Neutrophil (primary cell): Measurements from ENCODE around the gene ZAR1.

Experiments used
- H3K27ac ChIP-seq: fragments of 200-600 bp; sonication (generic); 2 replicates; pipeline ENCODE4 v1.5.1; 2016; ENCODE audit warnings: mild to moderate bottlenecking, moderate library complexity
- H3K27me3 ChIP-seq: fragments of 200-600 bp; sonication (generic); 2 replicates; pipeline ENCODE4 v1.6.0; 2016; ENCODE audit warnings: mild to moderate bottlenecking
- H3K36me3 ChIP-seq: fragments of 200-600 bp; sonication (generic); 2 replicates; pipeline ENCODE4 v1.5.1; 2017
- H3K4me1 ChIP-seq, 2 experiments: fragments of 200-600 bp in 1 of 2; sonication (generic) in 1 of 2; 1 replicate in 1 of 2; 2 replicates in 1 of 2; pipeline versions ENCODE4 v1.5.1 to v1.6.1; 2013 to 2016; ENCODE audit warnings: low read depth in 1 of 2, low read length in 1 of 2, mild to moderate bottlenecking in 1 of 2, moderate library complexity in 1 of 2; ENCODE audit not compliant: control insufficient read depth in 1 of 2, insufficient read depth in 1 of 2
- H3K4me3 ChIP-seq, 2 experiments: fragments of 200-600 bp in 1 of 2; sonication (generic) in 1 of 2; 1 replicate in 1 of 2; 2 replicates in 1 of 2; pipeline ENCODE4 v1.5.1; 2013 to 2016; ENCODE audit warnings: low read depth in 1 of 2, low read length in 1 of 2, mild to moderate bottlenecking in 1 of 2, moderate library complexity in 1 of 2
- H3K9me3 ChIP-seq: fragments of 200-600 bp; sonication (generic); 2 replicates; pipeline ENCODE4 v1.5.1; 2016
- CTCF ChIP-seq: fragments of 200-600 bp; sonication (generic); IDR thresholded peaks from 2 replicates; pipeline ENCODE4 v1.5.1; 2016; ENCODE audit warnings: antibody characterized with exemption

Gene ZAR1

GRCh38 chr4:48483006-48483776 lies 6.9 kb upstream of the ZAR1 start, which contains the start of gene SLC10A4:
Gene SLC10A4, plus strand, starts transcription at chr4:48483343. Its CDS starts 219 bp downstream, at chr4:48483562.
- Histone ChIP-seq H3K27me3 (peaks cover 100% of the 10 kb centered on the region), H3K4me3 (peak within 1 kb of the TSS; percentile 12 to 36), H3K4me1 (peaks cover 16 to 22% of the 10 kb centered on the region in 2 experiments), H3K9me3 (no peaks in the 10 kb centered on the region), H3K36me3 (no peaks in the 10 kb centered on the region), H3K27ac (no peak within 1 kb of the TSS)
- TF ChIP-seq CTCF = no peak

- Histone ChIP-seq H3K27me3 (peaks cover 100% of the 10 kb centered on the region), H3K4me3 (peak overlapping the region; percentile 12 to 36)
- no peak for TF ChIP-seq CTCF
Measured at GRCh38 chr4:48483777-48484493, 6.1 kb upstream of the ZAR1 start.

GRCh38 chr4:48484494-48485168 lies 5.4 kb upstream of the ZAR1 start:
- no peak for TF ChIP-seq CTCF
- H3K36me3 ChIP-seq = no peaks in the 10 kb centered on the region
- no peak overlapping the region for H3K4me3 ChIP-seq
- H3K27ac ChIP-seq = no peak overlapping the region
- no peaks in the 10 kb centered on the region for H3K9me3 ChIP-seq
- peaks cover 16 to 22% of the 10 kb centered on the region in 2 experiments for H3K4me1 ChIP-seq
- H3K27me3 ChIP-seq = peaks cover 100% of the 10 kb centered on the region

More at GRCh38 chr4:48483777-48484493, 6.1 kb upstream of the ZAR1 start:
- Histone ChIP-seq H3K36me3 (no peaks in the 10 kb centered on the region), H3K27ac (no peak overlapping the region), H3K4me1 (peaks cover 16 to 22% of the 10 kb centered on the region in 2 experiments), H3K9me3 (no peaks in the 10 kb centered on the region)

- peaks cover 94% of the 10 kb centered on the region for H3K27me3 ChIP-seq
- H3K4me1 ChIP-seq = peaks cover 12 to 18% of the 10 kb centered on the region in 2 experiments
- no peak overlapping the region for H3K4me3 ChIP-seq
- no peaks in the 10 kb centered on the region for H3K9me3 ChIP-seq
- H3K36me3 ChIP-seq = no peaks in the 10 kb centered on the region
- TF ChIP-seq CTCF = no peak
- no peak overlapping the region for H3K27ac ChIP-seq
Measured at GRCh38 chr4:48489683-48490011, 405 bp upstream of the ZAR1 start.

- H3K36me3 ChIP-seq = no peaks in the 10 kb centered on the region
- H3K4me1 ChIP-seq = peaks cover 12 to 14% of the 10 kb centered on the region in 2 experiments
- peaks cover 81% of the 10 kb centered on the region for H3K27me3 ChIP-seq
- H3K4me3 ChIP-seq = peak overlapping the region in 1 of 2 experiments; percentile 50
- H3K9me3 ChIP-seq = no peaks in the 10 kb centered on the region
- H3K27ac ChIP-seq = no peak overlapping the region
- no peak for TF ChIP-seq CTCF
Measured at GRCh38 chr4:48490680-48491513, 845 bp downstream of the ZAR1 start.
